HepG2 (cell line): ENCODE results near the gene RPTOR. TPM values are rescaled to one million over a fixed set of nuclear protein-coding genes. Genes with fewer than 3 reads are reported as not detected.

Experiments used
- ATAC-seq: fragments of 200-7000 bp; cut with Tn5 transposase; 3 replicates; pipeline ENCODE4 v1.9.1; 2020; ENCODE audit warnings: mild to moderate bottlenecking, moderate library complexity
- BruUV-seq: library from RNA; stranded (reverse); fragments of 400-500 nt; replicated peaks from 2 replicates; lab custom pipeline; 2021; lab: Mats Ljungman, UMichigan
- CTCF ChIA-PET: fragments of 300-600 bp; formaldehyde crosslinking; extraction: SDS; loops from one replicate; lab custom pipeline; 2021; ENCODE audit warnings: low total read pairs, inconsistent platforms, low intra/inter-chr PET ratio; lab: Yijun Ruan, JAX
- POLR2A ChIA-PET: fragments of 350-600 bp; sonication (Branson Sonifier 250); formaldehyde crosslinking; loops from one replicate; lab custom pipeline; 2020; ENCODE audit warnings: antibody characterized with exemption, inconsistent platforms; lab: Yijun Ruan, JAX
- DNase-seq: peaks from one replicate; pipeline ENCODE4 v3.0.0-alpha.2; 2015; ENCODE audit warnings: low spot score
- FAIRE-seq: peaks from 3 replicates; lab custom pipeline; 2011; peaks lifted over from hg19 to GRCh38; lab: Jason Lieb, UNC
- H2AFZ ChIP-seq: one replicate; pipeline ENCODE4 v1.6.1; 2011; ENCODE audit warnings: low read length, inconsistent platforms
- H3K27ac ChIP-seq: fragments of 300-600 bp; 3 replicates; pipeline ENCODE4 v1.8.0; 2011; ENCODE audit warnings: mixed run types, mild to moderate bottlenecking, mixed read lengths, low read length, inconsistent platforms; ENCODE audit not compliant: insufficient read depth; ENCODE audit errors: extremely low read length
- H3K27me3 ChIP-seq, 2 experiments: fragments of 200-600 bp in 1 of 2; 2 replicates in 1 of 2; 3 replicates in 1 of 2; pipeline versions ENCODE4 v1.6.0 to v1.8.0; 2011; ENCODE audit warnings: low read length in 2 of 2, mild to moderate bottlenecking in 2 of 2, moderate library complexity in 2 of 2, inconsistent platforms in 1 of 2; ENCODE audit not compliant: insufficient read depth in 2 of 2, control insufficient read depth in 1 of 2
- H3K36me3 ChIP-seq, 2 experiments: fragments of 200-600 bp in 1 of 2; replicated peaks in 1 of 2; 2 replicates in 1 of 2; 3 replicates in 1 of 2; pipeline versions ENCODE4 v1.5.1 to v1.8.0; 2011; ENCODE audit warnings: low read length in 2 of 2, inconsistent platforms in 1 of 2; ENCODE audit not compliant: insufficient read depth in 2 of 2, control insufficient read depth in 1 of 2
- H3K4me1 ChIP-seq: 2 replicates; pipeline ENCODE4 v1.5.1; 2012; ENCODE audit warnings: low read length, inconsistent platforms; ENCODE audit not compliant: insufficient read depth
- H3K4me2 ChIP-seq: 2 replicates; pipeline ENCODE4 v1.6.0; 2011; ENCODE audit warnings: low read depth, low read length, inconsistent platforms
- H3K4me3 ChIP-seq, 3 experiments: fragments of 200-600 bp in 1 of 3; sonication (generic), shearing (Covaris generic) in 1 of 3; replicated peaks in 1 of 3; 2 replicates each; pipeline ENCODE4 v1.5.1; 2011 to 2016; ENCODE audit warnings: low read length in 3 of 3, inconsistent platforms in 2 of 3, low read depth in 2 of 3, mild to moderate bottlenecking in 2 of 3, control low read depth in 1 of 3, mixed read lengths in 1 of 3; ENCODE audit not compliant: insufficient read depth in 1 of 3
- H3K79me2 ChIP-seq: one replicate; pipeline ENCODE4 v1.6.1; 2011; ENCODE audit warnings: low read length, inconsistent platforms; ENCODE audit not compliant: insufficient read depth
- H3K9ac ChIP-seq: 2 replicates; pipeline ENCODE4 v1.6.0; 2011; ENCODE audit warnings: mild to moderate bottlenecking, low read depth, low read length, inconsistent platforms; ENCODE audit not compliant: insufficient read depth
- H3K9me3 ChIP-seq: 2 replicates; pipeline ENCODE4 v1.5.1; 2012; ENCODE audit warnings: mild to moderate bottlenecking, low read length
- H4K20me1 ChIP-seq: 2 replicates; pipeline ENCODE4 v1.6.0; 2011; ENCODE audit warnings: inconsistent platforms, mild to moderate bottlenecking, low read length, moderate library complexity; ENCODE audit not compliant: insufficient read depth
- ATF4 ChIP-seq, 2 experiments: fragments of 450-650 bp in 1 of 2; sonication (generic) in 1 of 2; formaldehyde crosslinking; IDR thresholded peaks; 2 replicates each; pipeline versions ENCODE4 v1.5.0 to v1.8.0; 2020 to 2022; ENCODE audit warnings: mild to moderate bottlenecking in 1 of 2, missing genetic modification reagents in 1 of 2
- JUNB ChIP-seq: sonication (generic); formaldehyde crosslinking; IDR thresholded peaks from 2 replicates; pipeline ENCODE4 v1.8.0; 2022; ENCODE audit warnings: missing genetic modification reagents, mild to moderate bottlenecking, borderline replicate concordance
- NFIC ChIP-seq: IDR thresholded peaks from 2 replicates; pipeline ENCODE4 v1.6.1; 2012; ENCODE audit warnings: mild to moderate bottlenecking, low read length, inconsistent platforms
- SIN3B ChIP-seq: fragments of 150-350 bp; IDR thresholded peaks from 2 replicates; pipeline ENCODE4 v1.6.1; 2014; ENCODE audit warnings: low read length
- ZFP41 ChIP-seq: sonication (generic); formaldehyde crosslinking; IDR thresholded peaks from 2 replicates; pipeline ENCODE4 v1.4.0; 2020; ENCODE audit warnings: mild to moderate bottlenecking, missing genetic modification reagents, borderline replicate concordance
- ZNF281 ChIP-seq: sonication (generic); formaldehyde crosslinking; IDR thresholded peaks from 2 replicates; pipeline ENCODE4 v1.4.0; 2020; ENCODE audit warnings: missing genetic modification reagents, borderline replicate concordance
- ZNF354B ChIP-seq: sonication (generic); formaldehyde crosslinking; IDR thresholded peaks from 2 replicates; pipeline ENCODE4 v1.8.0; 2022; ENCODE audit warnings: mild to moderate bottlenecking, missing genetic modification reagents
- ZNF552 ChIP-seq: sonication (generic); formaldehyde crosslinking; IDR thresholded peaks from 2 replicates; pipeline ENCODE4 v1.9.0; 2022; ENCODE audit warnings: missing genetic modification reagents, mild to moderate bottlenecking, borderline replicate concordance
- WGBS: methylation state at CpG from one replicate; pipeline ENCODE4 v1.1.6; 2017; ENCODE audit warnings: low lambda C conversion rate; 5-methylcytosine and 5-hydroxymethylcytosine counted together
- in situ Hi-C: cut with HindIII; loops from 2 replicates; pipeline ENCODE4 v1.10.0; 2017; ENCODE audit warnings: low pct_unique_long_range_greater_than_20kb; ENCODE audit not compliant: extremely low pct_ligation_motif_present
- intact Hi-C: fragments of 100-400 bp; cut with micrococcal nuclease; formaldehyde crosslinking; loops from one replicate; pipeline ENCODE4 v1.10.0; 2022; ENCODE audit not compliant: unreplicated experiment
- polyA plus RNA-seq, 8 experiments: library from polyadenylated mRNA; depleted of rRNA in 3 of 8; stranded (reverse) in 7 of 8; unstranded in 1 of 8; fragments of >200 nt; fragmentation: Illumina TruSeq in 4 of 8; extraction: Trizol in 4 of 8; gene quantifications; 2 replicates each; pipeline versions ENCODE4 v1.2.1 to v1.2.3, GENCODE V29; 2011 to 2016; ENCODE audit warnings: low read depth in 4 of 8, missing spikeins in 1 of 8, mixed read lengths in 1 of 8; ENCODE audit not compliant: insufficient read depth in 1 of 8
- total RNA-seq, 5 experiments: library from RNA; depleted of rRNA; stranded (reverse); fragments of >200 nt; fragmentation: Illumina TruSeq; extraction: Trizol; gene quantifications; 2 replicates each; pipeline ENCODE4 v1.2.3, GENCODE V29; 2016; ENCODE audit warnings: low read depth in 1 of 5

RPTOR gene
- total and polyA plus RNA-seq, 2 of the 13 experiments (the other 11 are each of a cell fraction or from before 2014, with no cell fraction given): 6.6 to 25.3 TPM

- WGBS: 95% methylated on average over 36 of the region's 40 CpGs
- Histone ChIP-seq H2AFZ (no peak overlapping the region), H3K36me3 (peaks cover 41 to 77% of the 10 kb centered on the region in 2 experiments), H3K79me2 (no peaks in the 10 kb centered on the region), H3K4me1 (no peaks in the 10 kb centered on the region), H3K9me3 (no peaks in the 10 kb centered on the region), H3K27ac (no peak overlapping the region), H3K9ac (no peak overlapping the region), H3K27me3 (no peaks in the 10 kb centered on the region), H3K4me3 (no peak overlapping the region), H4K20me1 (no peaks in the 10 kb centered on the region), H3K4me2 (no peak overlapping the region)
- intact Hi-C loops (no loop called here), in situ Hi-C loops (no loop called here)
- DNase-seq (no peak), FAIRE-seq (no peak), ATAC-seq (no peak)
- CTCF ChIA-PET: no interaction called here
- POLR2A ChIA-PET: no interaction called here
- TF ChIP-seq ZNF354B (CRISPR knock-in tag): no peak
- no peak for TF ChIP-seq NFIC
- TF ChIP-seq ZFP41 (CRISPR knock-in tag): no peak
- no peak for TF ChIP-seq ZNF281
- TF ChIP-seq ATF4 (CRISPR knock-in tag; IDR thresholded peaks at IDR 0.05): no peak
- TF ChIP-seq SIN3B: no peak
- no peak for TF ChIP-seq JUNB (CRISPR knock-in tag)
- TF ChIP-seq ZNF552 (CRISPR knock-in tag): no peak
- BruUV-seq: no TSS peak
Observed at GRCh38 chr17:80889231-80890195, 344.9 kb downstream of the RPTOR start.
